Activated CD8-positive, alpha-beta T cell treated with anti-CD3 and anti-CD28 coated beads for 36 hours (primary cell): ENCODE measurements around the gene LRP1B. TPM values are rescaled to one million over a fixed set of nuclear protein-coding genes. Genes with fewer than 3 reads are reported as not detected.
"Not testable (repeated sequence)": the region's sequence is repeated elsewhere in the genome, so short reads cannot be mapped to it uniquely, and the experiment has no call there.

Experiments
- ATAC-seq: fragments of 200-7000 bp; cut with Tn5 transposase; one replicate; pipeline ENCODE4 v1.10.0; 2021; ENCODE audit warnings: mild to moderate bottlenecking, moderate library complexity
- CTCF ChIA-PET: fragments of 350-600 bp; sonication (Branson Sonifier 250); formaldehyde crosslinking; loops from one replicate; lab custom pipeline; 2021; ENCODE audit warnings: antibody characterized with exemption; lab: Charles Lee
- POLR2A ChIA-PET: fragments of 350-600 bp; sonication (Branson Sonifier 250); formaldehyde crosslinking; loops from one replicate; lab custom pipeline; 2021; ENCODE audit warnings: antibody characterized with exemption; lab: Charles Lee
- DNase-seq: peaks from one replicate; pipeline ENCODE4 v3.0.0-alpha.2; 2020
- H3K27ac Mint-ChIP-seq: one replicate; pipeline ENCODE4 v1.8.0; 2021; ENCODE audit warnings: mild to moderate bottlenecking, mixed read lengths
- H3K27me3 Mint-ChIP-seq: one replicate; pipeline ENCODE4 v1.8.0; 2021; ENCODE audit warnings: mixed read lengths
- H3K36me3 Mint-ChIP-seq: one replicate; pipeline ENCODE4 v1.8.0; 2021; ENCODE audit warnings: low read depth, mixed read lengths
- H3K4me1 Mint-ChIP-seq: one replicate; pipeline ENCODE4 v1.8.0; 2021; ENCODE audit warnings: low read depth, mixed read lengths
- H3K4me3 Mint-ChIP-seq: one replicate; pipeline ENCODE4 v1.8.0; 2021; ENCODE audit warnings: mild to moderate bottlenecking, moderate library complexity, mixed read lengths
- H3K9me3 Mint-ChIP-seq: one replicate; pipeline ENCODE4 v1.8.0; 2021; ENCODE audit warnings: mixed read lengths
- intact Hi-C: fragments of 100-400 bp; cut with micrococcal nuclease; formaldehyde crosslinking; loops from one replicate; pipeline ENCODE4 v1.10.0; 2022
- total RNA-seq, 2 experiments: library from RNA; stranded (reverse); gene quantifications; one replicate each; pipeline ENCODE4 v1.2.3, GENCODE V29; 2021
- TF ChIP-seq, protein P1 (sequence below): fragments of 200-600 bp; IDR thresholded peaks from one replicate; pipeline ENCODE4 v1.8.0; 2022; ENCODE audit warnings: antibody characterized with exemption, mild to moderate bottlenecking

LRP1B gene
- total RNA-seq, 2 experiments from 2014 or later, result not detected

DNA sequence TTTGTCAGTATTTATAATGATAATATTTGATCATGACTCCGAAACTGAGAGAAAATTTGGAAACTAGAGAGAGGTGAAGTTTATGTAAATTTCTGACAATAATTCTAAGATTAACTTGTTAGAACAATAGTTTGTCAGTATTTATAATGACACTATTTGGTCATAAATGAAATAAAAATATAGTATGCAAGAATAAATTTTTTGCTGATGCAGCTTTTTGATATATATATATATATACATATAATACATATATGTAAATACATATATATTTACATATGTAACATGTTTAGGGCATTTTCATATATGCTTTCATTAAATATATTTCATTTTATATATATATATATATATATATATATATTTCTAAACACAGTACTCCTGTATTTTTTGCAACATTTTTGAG is 1158.1 kb downstream of the LRP1B start:
- ChIA-PET POLR2A (no interaction called here), CTCF (no interaction called here)
- H3K4me1 Mint-ChIP-seq, result no peaks in the 10 kb centered on the region
- no peaks in the 10 kb centered on the region for H3K27me3 Mint-ChIP-seq
- H3K27ac Mint-ChIP-seq, result no peak overlapping the region
- ATAC-seq (no peak), DNase-seq (no peak)
- H3K36me3 Mint-ChIP-seq, result no peaks in the 10 kb centered on the region
- peaks cover 11% of the 10 kb centered on the region for H3K9me3 Mint-ChIP-seq
- no peak overlapping the region for H3K4me3 Mint-ChIP-seq
- TF ChIP-seq, protein P1, sequence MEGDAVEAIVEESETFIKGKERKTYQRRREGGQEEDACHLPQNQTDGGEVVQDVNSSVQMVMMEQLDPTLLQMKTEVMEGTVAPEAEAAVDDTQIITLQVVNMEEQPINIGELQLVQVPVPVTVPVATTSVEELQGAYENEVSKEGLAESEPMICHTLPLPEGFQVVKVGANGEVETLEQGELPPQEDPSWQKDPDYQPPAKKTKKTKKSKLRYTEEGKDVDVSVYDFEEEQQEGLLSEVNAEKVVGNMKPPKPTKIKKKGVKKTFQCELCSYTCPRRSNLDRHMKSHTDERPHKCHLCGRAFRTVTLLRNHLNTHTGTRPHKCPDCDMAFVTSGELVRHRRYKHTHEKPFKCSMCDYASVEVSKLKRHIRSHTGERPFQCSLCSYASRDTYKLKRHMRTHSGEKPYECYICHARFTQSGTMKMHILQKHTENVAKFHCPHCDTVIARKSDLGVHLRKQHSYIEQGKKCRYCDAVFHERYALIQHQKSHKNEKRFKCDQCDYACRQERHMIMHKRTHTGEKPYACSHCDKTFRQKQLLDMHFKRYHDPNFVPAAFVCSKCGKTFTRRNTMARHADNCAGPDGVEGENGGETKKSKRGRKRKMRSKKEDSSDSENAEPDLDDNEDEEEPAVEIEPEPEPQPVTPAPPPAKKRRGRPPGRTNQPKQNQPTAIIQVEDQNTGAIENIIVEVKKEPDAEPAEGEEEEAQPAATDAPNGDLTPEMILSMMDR, result no peak
- intact Hi-C loops, result no loop called here

DNA sequence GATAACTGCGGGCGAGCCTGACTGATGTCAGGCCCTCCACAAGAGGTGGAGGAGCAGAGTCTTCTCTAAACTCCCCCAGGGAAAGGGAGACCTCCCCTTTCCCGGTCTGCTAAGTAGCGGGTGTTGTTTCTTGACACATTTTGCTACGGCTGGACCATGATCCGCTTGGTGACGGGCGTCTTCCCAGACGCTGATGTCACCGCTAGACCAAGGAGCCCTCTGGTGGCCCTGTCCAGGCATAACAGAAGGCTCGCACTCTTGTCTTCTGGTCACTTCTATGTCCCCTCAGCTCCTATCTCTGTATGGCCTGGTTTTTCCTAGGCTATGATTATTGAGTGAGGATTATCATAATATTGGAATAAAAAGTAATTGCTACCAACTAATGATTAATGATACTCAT is 1166.5 kb downstream of the LRP1B start:
- POLR2A ChIA-PET, H3K27ac Mint-ChIP-seq, ATAC-seq: not testable (repeated sequence)

DNA sequence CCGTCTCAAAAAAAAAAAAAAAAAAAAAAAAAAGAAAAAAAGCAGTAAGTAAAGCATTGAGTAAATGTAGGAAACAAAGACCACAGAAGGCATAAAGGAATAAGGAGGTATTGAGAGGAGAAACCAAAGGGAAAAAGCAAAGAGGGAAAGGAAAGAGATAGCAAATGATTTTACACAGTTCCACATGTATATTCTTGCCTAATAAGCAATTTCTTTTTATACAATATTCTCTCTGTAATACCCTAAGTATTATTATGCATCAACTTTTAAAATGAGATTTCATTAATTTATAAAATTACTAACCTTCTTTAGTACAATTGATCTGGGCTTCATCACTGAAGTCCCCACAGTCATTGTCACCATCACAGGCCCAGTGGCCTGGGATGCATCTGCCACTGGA is 1180.9 kb downstream of the LRP1B start:
- TF ChIP-seq, protein P1, result no peak
- ATAC-seq (no peak), DNase-seq (no peak)
- H3K4me3 Mint-ChIP-seq, result no peak overlapping the region
- intact Hi-C loops, result no loop called here
- no peaks in the 10 kb centered on the region for H3K36me3 Mint-ChIP-seq
- no peak overlapping the region for H3K27ac Mint-ChIP-seq
- H3K9me3 Mint-ChIP-seq, result peaks cover 4% of the 10 kb centered on the region
- H3K27me3 Mint-ChIP-seq, result no peaks in the 10 kb centered on the region
- POLR2A ChIA-PET, result no interaction called here
- H3K4me1 Mint-ChIP-seq, result no peaks in the 10 kb centered on the region
- CTCF ChIA-PET, result no interaction called here

More for the DNA sequence above, 1166.5 kb downstream of the LRP1B start:
- H3K4me3 Mint-ChIP-seq, DNase-seq, H3K4me1 Mint-ChIP-seq, H3K9me3 Mint-ChIP-seq, H3K36me3 Mint-ChIP-seq, H3K27me3 Mint-ChIP-seq, intact Hi-C loops, CTCF ChIA-PET: not testable (repeated sequence)

DNA sequence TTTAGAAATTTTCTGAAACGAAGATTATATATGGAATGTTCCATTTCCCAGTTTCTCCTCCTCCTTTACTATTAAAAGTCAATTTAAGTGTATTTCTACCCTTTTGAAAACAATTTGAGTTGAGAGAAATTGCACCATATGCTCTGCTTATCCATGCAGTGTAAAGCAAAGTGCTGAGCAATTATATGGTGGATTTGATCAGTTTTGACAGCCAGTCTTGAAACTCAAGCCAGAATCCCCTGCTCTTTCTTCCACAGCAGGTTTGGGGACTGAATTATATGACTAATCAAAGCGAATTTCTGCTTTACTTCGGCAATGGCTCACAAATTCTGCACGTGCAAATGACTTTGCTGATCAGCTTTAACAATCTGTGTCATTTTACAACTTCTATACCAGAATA is 1183.6 kb downstream of the LRP1B start:
- H3K27ac Mint-ChIP-seq, result no peak overlapping the region
- no peaks in the 10 kb centered on the region for H3K36me3 Mint-ChIP-seq
- H3K9me3 Mint-ChIP-seq, result peaks cover 8% of the 10 kb centered on the region
- ChIA-PET CTCF (no interaction called here), POLR2A (no interaction called here)
- DNase-seq (no peak), ATAC-seq (no peak)
- H3K27me3 Mint-ChIP-seq, result no peaks in the 10 kb centered on the region
- H3K4me1 Mint-ChIP-seq, result no peaks in the 10 kb centered on the region
- intact Hi-C loops, result no loop called here
- H3K4me3 Mint-ChIP-seq, result no peak overlapping the region
- TF ChIP-seq, protein P1, result no peak

DNA sequence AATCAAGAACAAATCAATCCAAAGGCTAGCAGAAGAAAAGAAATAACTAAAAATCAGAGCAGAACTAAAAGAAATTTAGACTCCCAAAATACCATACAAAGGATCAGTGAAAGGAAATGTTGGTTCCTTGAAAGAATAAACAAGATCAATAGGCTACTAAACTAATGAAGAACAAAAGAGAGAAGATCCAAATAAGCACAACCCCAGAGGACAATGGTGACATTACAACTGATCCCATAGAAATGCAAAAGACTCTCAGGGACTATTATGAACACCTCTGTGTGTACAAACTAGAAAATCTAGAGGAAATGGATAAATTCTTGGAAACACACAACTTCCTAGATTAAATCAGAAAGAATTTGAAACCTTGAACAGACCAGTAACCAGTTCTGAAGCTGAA is 1186.9 kb downstream of the LRP1B start:
- TF ChIP-seq, protein P1, result no peak
- Mint-ChIP-seq H3K4me3 (no peak overlapping the region), H3K27me3 (no peaks in the 10 kb centered on the region), H3K27ac (no peak overlapping the region), H3K36me3 (no peaks in the 10 kb centered on the region), H3K4me1 (no peaks in the 10 kb centered on the region), H3K9me3 (peaks cover 21% of the 10 kb centered on the region)
- ChIA-PET POLR2A (no interaction called here), CTCF (no interaction called here)
- intact Hi-C loops, result no loop called here
- DNase-seq, result no peak
- no peak for ATAC-seq

DNA sequence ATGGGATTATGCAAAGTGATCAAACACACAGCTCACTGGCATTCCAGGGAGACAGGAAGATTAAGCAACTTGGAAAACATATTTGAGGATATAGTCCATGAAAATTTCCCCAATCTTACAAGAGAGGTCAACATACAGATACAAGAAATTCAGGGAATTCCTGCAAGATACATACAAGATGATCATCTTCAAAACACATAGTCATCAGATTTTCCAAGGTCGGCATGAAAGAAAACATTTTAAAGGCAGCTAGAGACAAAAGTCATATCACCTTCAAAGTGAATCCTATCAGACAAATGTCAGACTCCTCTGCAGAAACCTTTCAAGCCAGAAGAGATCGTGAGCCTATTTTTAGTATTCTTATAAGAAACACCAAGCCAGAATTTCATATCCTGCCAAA is 1188.5 kb downstream of the LRP1B start:
- DNase-seq, result no peak
- CTCF ChIA-PET, result no interaction called here
- Mint-ChIP-seq H3K27me3 (no peaks in the 10 kb centered on the region), H3K36me3 (no peaks in the 10 kb centered on the region), H3K4me1 (no peaks in the 10 kb centered on the region), H3K27ac (no peak overlapping the region), H3K9me3 (peaks cover 24% of the 10 kb centered on the region), H3K4me3 (no peak overlapping the region)
- intact Hi-C loops, result no loop called here
- TF ChIP-seq, protein P1, result no peak
- POLR2A ChIA-PET, result no interaction called here
- no peak for ATAC-seq
